ENCODE results near the gene ZBTB5.

- TF ChIP-seq EZH2phosphoT487 (IDR thresholded peaks at IDR 0.05; ENCODE audit: insufficient read depth, low read depth) (no peak), EZH2 (IDR thresholded peaks at IDR 0.05; ENCODE audit: insufficient read depth, poor library complexity, severe bottlenecking) (no peak)
Observed at GRCh38 chr9:37464006-37464405, 1.2 kb downstream of the ZBTB5 start.

Data from GM23248 (cell line).